ENCODE data around the gene LAX1. TPM values are rescaled to one million over a fixed set of nuclear protein-coding genes. Genes with fewer than 3 reads are reported as not detected.

LAX1 gene
- total RNA-seq, 1 experiment from 2014 or later: not detected

- Mint-ChIP-seq H3K27me3 (ENCODE audit: low read depth) (no peaks in the 10 kb centered on the region), H3K4me3 (no peak overlapping the region), H3K4me1 (no peaks in the 10 kb centered on the region; the same call in 1 of the 2 replicates), H3K36me3 (no peaks in the 10 kb centered on the region), H3K9me3 (no peaks in the 10 kb centered on the region), H3K27ac (no peak overlapping the region)
- no peak for ATAC-seq
- CTCF ChIA-PET: interaction anchor here (2.3 kb wide), 1 partner anchor 497 kb away, joined by 5 read pairs; no protein-coding TSS in a partner anchor
- POLR2A ChIA-PET: no interaction called here
- DNase-seq (ENCODE audit: low spot score): no peak
- no peak for TF ChIP-seq RELA (CRISPR knock-in tag; IDR thresholded peaks at IDR 0.05; ENCODE audit: borderline replicate concordance)
- TF ChIP-seq SMAD3 (CRISPR knock-in tag; IDR thresholded peaks at IDR 0.05; ENCODE audit: borderline replicate concordance): no peak
- TF ChIP-seq ZSCAN18 (CRISPR knock-in tag; IDR thresholded peaks at IDR 0.05): no peak
- no peak for TF ChIP-seq ZNF317 (CRISPR knock-in tag; IDR thresholded peaks at IDR 0.05; ENCODE audit: borderline replicate concordance, low read depth)
- no peak for TF ChIP-seq ZNF121 (CRISPR knock-in tag; IDR thresholded peaks at IDR 0.05)
- no peak for TF ChIP-seq FOXP1 (CRISPR knock-in tag; IDR thresholded peaks at IDR 0.05; ENCODE audit: borderline replicate concordance)
- TF ChIP-seq CBFB (CRISPR knock-in tag; IDR thresholded peaks at IDR 0.05; ENCODE audit: low read depth): no peak
- TF ChIP-seq FOXJ3 (CRISPR knock-in tag; IDR thresholded peaks at IDR 0.05; ENCODE audit: borderline replicate concordance): no peak
- no peak for TF ChIP-seq RORB (CRISPR knock-in tag; IDR thresholded peaks at IDR 0.05)
- no peak for TF ChIP-seq OVOL2 (CRISPR knock-in tag; IDR thresholded peaks at IDR 0.05; ENCODE audit: borderline replicate concordance)
Observed at GRCh38 chr1:203764105-203765028, 616 bp upstream of the LAX1 start.

- no peak for DNase-seq (ENCODE audit: low spot score)
- ATAC-seq: no peak
- H3K27me3 Mint-ChIP-seq (ENCODE audit: low read depth): no peaks in the 10 kb centered on the region
- ChIA-PET CTCF (no interaction called here), POLR2A (no interaction called here)
- H3K9me3 Mint-ChIP-seq: no peaks in the 10 kb centered on the region
- H3K4me1 Mint-ChIP-seq: peaks cover 9% of the 10 kb centered on the region
- no peak overlapping the region for H3K4me3 Mint-ChIP-seq
- H3K27ac Mint-ChIP-seq: no peak overlapping the region
- no peaks in the 10 kb centered on the region for H3K36me3 Mint-ChIP-seq
- TF ChIP-seq ZNF423 (CRISPR knock-in tag; IDR thresholded peaks at IDR 0.05): no peak
- no peak for TF ChIP-seq OVOL2 (CRISPR knock-in tag; IDR thresholded peaks at IDR 0.05; ENCODE audit: borderline replicate concordance)
- TF ChIP-seq NR1H2 (CRISPR knock-in tag; IDR thresholded peaks at IDR 0.05): no peak
- TF ChIP-seq GABPB1 (CRISPR knock-in tag; IDR thresholded peaks at IDR 0.05): no peak
- no peak for TF ChIP-seq ZNF532 (CRISPR knock-in tag; IDR thresholded peaks at IDR 0.05; ENCODE audit: borderline replicate concordance)
- no peak for TF ChIP-seq ZNF232 (CRISPR knock-in tag; IDR thresholded peaks at IDR 0.05)
- no peak for TF ChIP-seq ZSCAN18 (CRISPR knock-in tag; IDR thresholded peaks at IDR 0.05)
- no peak for TF ChIP-seq ATF2 (CRISPR knock-in tag; IDR thresholded peaks at IDR 0.05; ENCODE audit: borderline replicate concordance, low read depth)
- no peak for TF ChIP-seq AFF4 (CRISPR knock-in tag; IDR thresholded peaks at IDR 0.05; ENCODE audit: borderline replicate concordance)
- no peak for TF ChIP-seq JUN (CRISPR knock-in tag; IDR thresholded peaks at IDR 0.05)
- TF ChIP-seq CREB1 (CRISPR knock-in tag; IDR thresholded peaks at IDR 0.05): no peak
Observed at GRCh38 chr1:203768256-203768655, 3.3 kb downstream of the LAX1 start.
